Activated CD8-positive, alpha-beta T cell treated with anti-CD3 and anti-CD28 coated beads for 36 hours (primary cell): Measurements from ENCODE around the gene LYRM4. TPM values are rescaled to one million over a fixed set of nuclear protein-coding genes. Genes with fewer than 3 reads are reported as not detected.
"Not testable (repeated sequence)": the region's sequence is repeated elsewhere in the genome, so short reads cannot be mapped to it uniquely, and the experiment has no call there.

ENCODE experiments used
- ATAC-seq: fragments of 200-7000 bp; cut with Tn5 transposase; one replicate; pipeline ENCODE4 v1.10.0; 2021; ENCODE audit warnings: mild to moderate bottlenecking, moderate library complexity
- CTCF ChIA-PET: fragments of 350-600 bp; sonication (Branson Sonifier 250); formaldehyde crosslinking; loops from one replicate; lab custom pipeline; 2021; ENCODE audit warnings: antibody characterized with exemption; lab: Charles Lee
- POLR2A ChIA-PET: fragments of 350-600 bp; sonication (Branson Sonifier 250); formaldehyde crosslinking; loops from one replicate; lab custom pipeline; 2021; ENCODE audit warnings: antibody characterized with exemption; lab: Charles Lee
- DNase-seq: peaks from one replicate; pipeline ENCODE4 v3.0.0-alpha.2; 2020
- H3K27ac Mint-ChIP-seq: one replicate; pipeline ENCODE4 v1.8.0; 2021; ENCODE audit warnings: mild to moderate bottlenecking, mixed read lengths
- H3K27me3 Mint-ChIP-seq: one replicate; pipeline ENCODE4 v1.8.0; 2021; ENCODE audit warnings: mixed read lengths
- H3K36me3 Mint-ChIP-seq: one replicate; pipeline ENCODE4 v1.8.0; 2021; ENCODE audit warnings: low read depth, mixed read lengths
- H3K4me1 Mint-ChIP-seq: one replicate; pipeline ENCODE4 v1.8.0; 2021; ENCODE audit warnings: low read depth, mixed read lengths
- H3K4me3 Mint-ChIP-seq: one replicate; pipeline ENCODE4 v1.8.0; 2021; ENCODE audit warnings: mild to moderate bottlenecking, moderate library complexity, mixed read lengths
- H3K9me3 Mint-ChIP-seq: one replicate; pipeline ENCODE4 v1.8.0; 2021; ENCODE audit warnings: mixed read lengths
- CTCF ChIP-seq: fragments of 200-600 bp; IDR thresholded peaks from one replicate; pipeline ENCODE4 v1.8.0; 2022; ENCODE audit warnings: antibody characterized with exemption, mild to moderate bottlenecking
- intact Hi-C: fragments of 100-400 bp; cut with micrococcal nuclease; formaldehyde crosslinking; loops from one replicate; pipeline ENCODE4 v1.10.0; 2022
- total RNA-seq, 2 experiments: library from RNA; stranded (reverse); gene quantifications; one replicate each; pipeline ENCODE4 v1.2.3, GENCODE V29; 2021

The LYRM4 gene
- total RNA-seq, 2 experiments from 2014 or later: 43.5 to 50.6 TPM

- H3K36me3 Mint-ChIP-seq: no peaks in the 10 kb centered on the region
- TF ChIP-seq CTCF: no peak
- intact Hi-C loops: no loop called here
- H3K27me3 Mint-ChIP-seq: peaks cover 1% of the 10 kb centered on the region
- no peak overlapping the region for H3K27ac Mint-ChIP-seq
- POLR2A ChIA-PET: no interaction called here
- ATAC-seq: no peak
- H3K4me1 Mint-ChIP-seq: no peaks in the 10 kb centered on the region
- peaks cover 2% of the 10 kb centered on the region for H3K9me3 Mint-ChIP-seq
- DNase-seq: no peak
- CTCF ChIA-PET: no interaction called here
- no peak overlapping the region for H3K4me3 Mint-ChIP-seq
These were observed 192.5 kb downstream of the LYRM4 start for GRCh38 chr6:5068153-5068751.

GRCh38 chr6:5067305-5067704 lies 193.4 kb downstream of the LYRM4 start:
- Mint-ChIP-seq H3K9me3 (peaks cover 2% of the 10 kb centered on the region), H3K27me3 (peaks cover 1% of the 10 kb centered on the region), H3K4me3 (no peak overlapping the region), H3K27ac (no peak overlapping the region), H3K4me1 (no peaks in the 10 kb centered on the region), H3K36me3 (no peaks in the 10 kb centered on the region)
- ChIA-PET CTCF (no interaction called here), POLR2A (no interaction called here)
- TF ChIP-seq CTCF: no peak
- ATAC-seq (no peak), DNase-seq (no peak)
- intact Hi-C loops: no loop called here

GRCh38 chr6:5066456-5067093 lies 194.2 kb downstream of the LYRM4 start:
- ChIA-PET CTCF (no interaction called here), POLR2A (no interaction called here)
- H3K36me3 Mint-ChIP-seq: no peaks in the 10 kb centered on the region
- no peak for DNase-seq
- H3K9me3 Mint-ChIP-seq: peaks cover 2% of the 10 kb centered on the region
- peaks cover 1% of the 10 kb centered on the region for H3K27me3 Mint-ChIP-seq
- H3K4me1 Mint-ChIP-seq: no peaks in the 10 kb centered on the region
- ATAC-seq: no peak
- no peak for TF ChIP-seq CTCF
- no peak overlapping the region for H3K27ac Mint-ChIP-seq
- intact Hi-C loops: no loop called here
- no peak overlapping the region for H3K4me3 Mint-ChIP-seq

GRCh38 chr6:5063617-5064016 lies 197.1 kb downstream of the LYRM4 start:
- Mint-ChIP-seq H3K4me1 (no peaks in the 10 kb centered on the region), H3K27ac (no peak overlapping the region), H3K9me3 (peaks cover 2% of the 10 kb centered on the region), H3K27me3 (no peaks in the 10 kb centered on the region), H3K36me3 (no peaks in the 10 kb centered on the region), H3K4me3 (no peak overlapping the region)
- no peak for ATAC-seq
- POLR2A ChIA-PET: no interaction called here
- DNase-seq: no peak
- CTCF ChIA-PET: no interaction called here
- intact Hi-C loops: no loop called here
- TF ChIP-seq CTCF: no peak

- H3K9me3 Mint-ChIP-seq: no peaks in the 10 kb centered on the region
- H3K27me3 Mint-ChIP-seq: no peaks in the 10 kb centered on the region
- intact Hi-C loops: no loop called here
- POLR2A ChIA-PET: no interaction called here
- no peaks in the 10 kb centered on the region for H3K36me3 Mint-ChIP-seq
- DNase-seq (no peak), ATAC-seq (no peak)
- TF ChIP-seq CTCF: no peak
- no peak overlapping the region for H3K27ac Mint-ChIP-seq
- H3K4me3 Mint-ChIP-seq: no peak overlapping the region
- CTCF ChIA-PET: no interaction called here
- no peaks in the 10 kb centered on the region for H3K4me1 Mint-ChIP-seq
These were observed 199.6 kb downstream of the LYRM4 start for GRCh38 chr6:5061152-5061551.

DNA sequence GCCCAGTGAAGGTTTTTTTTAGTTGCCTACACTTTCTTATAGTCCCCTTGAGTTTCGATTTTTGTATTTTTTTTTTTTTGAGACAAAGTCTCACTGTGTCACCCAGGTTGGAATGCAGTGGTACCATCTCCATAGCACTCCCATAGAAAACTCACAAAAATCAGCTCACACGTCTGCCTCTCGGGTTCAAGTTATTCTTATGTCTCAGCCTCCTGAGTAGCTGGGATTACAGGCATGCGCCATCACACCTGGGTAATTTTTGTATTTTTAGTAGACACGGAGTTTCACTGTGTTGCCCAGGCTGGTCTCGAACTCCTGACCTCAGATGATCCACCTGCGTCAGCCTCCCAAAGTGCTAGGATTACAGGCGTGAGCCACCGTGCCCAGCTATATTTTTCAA lies 200.3 kb downstream of the LYRM4 start:
- intact Hi-C loops, H3K4me1 Mint-ChIP-seq, H3K9me3 Mint-ChIP-seq, ATAC-seq, H3K36me3 Mint-ChIP-seq, H3K4me3 Mint-ChIP-seq, POLR2A ChIA-PET, CTCF ChIA-PET, H3K27ac Mint-ChIP-seq, DNase-seq, H3K27me3 Mint-ChIP-seq: not testable (repeated sequence)
